Activated T-cell treated with anti-CD3 and anti-CD28 coated beads for 48 hours (primary cell): ENCODE data around the gene ZC3H12D.
A peak's percentile ranks its signal among the peaks of the same experiment; 100 is the strongest.

Source experiments
- DNase-seq: peaks from one replicate; pipeline ENCODE4 v3.0.0-alpha.2; 2020; ENCODE audit warnings: low read depth

Gene ZC3H12D

GRCh38 chr6:149443411-149444181, 41.2 kb downstream of the ZC3H12D start:
- no peak for DNase-seq

- no peak for DNase-seq
These were observed 43.1 kb downstream of the ZC3H12D start for GRCh38 chr6:149441740-149442139.

DNA sequence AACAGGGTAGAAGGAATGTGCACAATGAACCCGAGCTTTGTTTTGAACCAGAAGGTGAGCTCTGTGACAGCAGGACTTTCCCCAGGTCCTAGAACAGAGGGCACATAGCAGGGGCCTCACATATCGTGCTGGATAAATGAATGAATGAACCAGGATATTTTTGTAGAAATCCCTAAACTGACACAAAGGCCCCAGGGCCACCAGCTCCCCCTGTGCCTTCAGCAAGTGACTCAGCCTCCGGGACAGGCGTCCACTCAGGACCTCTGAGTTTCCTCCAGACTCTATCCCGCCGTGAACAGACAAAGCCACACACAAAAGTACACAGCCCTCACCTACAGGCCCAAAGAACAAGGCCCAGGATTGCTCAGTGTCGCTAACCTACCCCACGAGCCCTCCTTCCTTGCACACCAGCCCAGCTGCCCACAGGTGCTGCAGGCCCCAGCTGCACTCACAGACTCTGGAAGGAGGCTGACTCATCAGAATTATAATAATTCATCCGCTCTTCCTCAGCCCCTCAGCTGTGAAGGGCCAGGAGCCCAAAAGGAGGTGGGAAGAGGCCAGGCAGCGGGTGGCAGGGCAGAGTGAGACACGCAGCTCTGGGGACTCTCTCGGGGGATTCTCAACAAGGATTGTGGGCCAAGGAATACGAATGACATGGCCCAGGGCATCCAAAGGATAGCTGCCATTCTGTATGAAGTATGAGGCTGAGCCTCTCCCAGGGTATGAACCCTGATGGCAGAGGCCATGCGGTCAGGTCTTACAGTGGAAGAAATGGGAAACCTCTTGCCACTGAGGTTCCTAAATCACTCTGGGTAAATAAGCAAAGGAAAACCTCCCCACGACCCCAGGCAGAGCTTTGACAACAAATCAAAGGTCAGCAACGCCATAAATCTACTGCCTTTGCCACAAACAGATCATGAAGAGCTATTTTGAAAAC, 43.8 kb downstream of the ZC3H12D start:
- no peak for DNase-seq

- DNase-seq = no peak
These were observed 45.2 kb downstream of the ZC3H12D start for GRCh38 chr6:149439626-149440025.

DNA sequence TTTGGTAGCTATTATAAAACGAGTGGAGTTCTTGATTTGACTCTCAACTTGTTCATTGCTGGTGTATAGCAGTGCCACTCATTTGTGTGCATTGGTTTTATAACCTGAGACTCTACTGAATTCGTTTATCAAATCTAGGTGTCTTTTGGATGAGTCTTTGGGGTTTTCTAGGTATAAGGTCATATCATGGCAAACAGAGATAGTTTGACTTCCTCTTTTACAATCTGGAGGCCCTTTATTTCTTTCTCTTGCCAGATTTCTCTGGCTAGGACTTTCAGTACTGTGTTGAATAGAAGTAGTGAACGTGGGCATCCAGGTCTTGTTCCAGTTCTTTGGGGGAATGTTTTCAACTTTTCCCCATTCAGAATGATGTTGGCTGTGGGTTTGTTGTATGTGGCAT, 46.0 kb downstream of the ZC3H12D start:
- no peak for DNase-seq

DNA sequence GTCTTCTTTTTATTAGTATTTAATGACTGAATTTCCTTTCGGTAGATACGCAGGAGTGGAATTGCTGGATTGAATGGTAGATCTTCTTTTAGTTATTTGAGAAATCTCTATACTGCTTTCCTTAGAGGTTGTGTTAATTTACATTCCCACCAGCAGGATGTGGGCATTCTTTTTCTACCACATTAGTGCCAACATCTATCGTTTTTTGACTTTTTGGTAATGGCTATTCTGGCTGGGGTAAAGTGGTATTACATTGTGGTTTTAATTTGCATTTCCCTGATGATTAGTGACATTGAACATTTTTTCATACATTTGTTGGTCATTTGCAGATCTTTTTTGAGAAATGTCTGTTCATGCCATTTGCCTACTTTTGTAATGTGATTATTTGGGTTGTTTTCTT, 47.6 kb downstream of the ZC3H12D start:
- DNase-seq = no peak

GRCh38 chr6:149436647-149437046, 48.2 kb downstream of the ZC3H12D start:
- DNase-seq = no peak

GRCh38 chr6:149435919-149436586, 48.8 kb downstream of the ZC3H12D start:
- DNase-seq = no peak

GRCh38 chr6:149433881-149434280, 50.9 kb downstream of the ZC3H12D start:
- no peak for DNase-seq

DNA sequence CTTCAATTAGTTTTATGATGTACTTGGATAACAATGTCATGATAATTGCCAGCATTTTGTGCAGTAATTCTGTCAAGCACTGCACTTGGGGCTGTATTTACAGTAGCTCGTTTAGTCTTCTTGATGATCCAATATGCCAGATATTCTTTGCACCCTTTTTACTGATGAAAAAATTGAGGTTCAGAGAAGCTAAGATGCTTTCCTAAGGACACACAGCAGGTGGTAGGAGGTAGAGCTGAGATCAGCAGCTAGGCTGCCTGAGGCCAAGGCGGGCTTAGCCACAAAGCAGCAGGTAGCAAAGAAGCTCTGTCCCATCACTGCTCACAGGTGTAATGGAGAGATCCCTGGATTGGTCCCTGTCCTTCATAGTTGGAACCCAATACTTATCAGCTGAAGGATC, 51.4 kb downstream of the ZC3H12D start:
- no peak for DNase-seq

DNA sequence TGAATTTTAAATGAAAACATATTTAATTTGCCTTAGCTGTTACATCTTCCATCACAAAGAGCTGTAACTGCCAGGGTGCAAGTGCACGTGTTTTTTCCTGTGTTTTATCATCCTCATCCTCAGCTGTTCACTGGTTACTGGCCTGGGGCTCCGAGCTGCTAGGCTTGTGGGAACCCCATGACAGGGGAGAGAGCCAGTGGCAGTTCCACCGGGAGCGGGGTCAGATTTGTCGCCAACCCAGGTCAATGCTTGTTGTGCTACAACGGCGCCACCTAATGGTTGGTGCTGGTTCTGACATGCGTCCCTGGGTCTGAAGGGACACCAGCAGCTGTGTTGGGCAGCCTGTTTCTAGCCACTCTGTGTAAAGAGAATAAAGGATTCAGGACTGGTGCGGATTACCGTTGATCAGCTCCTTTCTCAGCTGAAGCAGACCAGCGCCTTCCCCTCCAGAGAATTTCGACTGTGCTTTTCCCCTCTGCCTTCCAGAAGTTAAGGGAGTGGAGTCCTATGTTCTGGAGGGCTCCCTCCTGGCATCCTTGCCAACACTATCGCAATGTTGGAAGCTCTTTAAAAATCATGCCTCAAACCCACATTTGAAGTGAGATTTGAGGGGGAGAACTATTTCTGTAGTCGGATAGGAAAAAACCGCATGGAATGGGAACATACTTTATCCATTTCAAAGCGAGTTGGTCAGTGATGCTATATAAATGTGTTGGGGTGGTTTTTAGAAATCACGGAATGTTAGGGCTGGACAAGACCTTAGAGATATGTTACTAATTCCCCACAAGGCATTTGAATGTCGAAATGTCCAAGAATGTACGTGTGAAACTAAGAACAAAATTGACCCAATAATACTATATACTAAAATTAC, 52.7 kb downstream of the ZC3H12D start:
- peak; percentile 85 for DNase-seq

GRCh38 chr6:149429427-149430360, 55.1 kb downstream of the ZC3H12D start:
- no peak for DNase-seq

DNA sequence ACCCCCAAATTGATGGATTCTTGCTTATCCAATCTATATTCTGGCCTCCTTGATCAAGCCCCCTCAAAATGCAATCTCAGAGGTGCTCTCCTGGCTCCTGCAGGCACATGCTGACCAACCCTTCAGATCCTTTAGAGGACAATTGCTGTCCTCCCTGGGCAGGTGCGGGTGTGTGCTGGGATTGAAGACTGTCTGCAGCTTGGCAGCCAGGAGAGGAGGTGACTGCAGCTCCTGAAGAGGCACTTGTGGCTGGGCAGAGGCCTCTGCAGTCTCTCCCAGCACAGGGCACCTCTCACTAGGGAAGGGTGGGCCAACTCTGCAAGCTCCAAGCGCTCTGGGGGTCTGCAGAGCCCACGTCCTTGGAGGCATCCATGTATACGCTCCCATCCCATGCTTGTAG, 56.2 kb downstream of the ZC3H12D start:
- no peak for DNase-seq

GRCh38 chr6:149425754-149426153, 59.1 kb downstream of the ZC3H12D start:
- DNase-seq = no peak

- no peak for DNase-seq
These were observed 59.6 kb downstream of the ZC3H12D start for GRCh38 chr6:149425224-149425623.

GRCh38 chr6:149423964-149424440, 60.8 kb downstream of the ZC3H12D start:
- DNase-seq = no peak

DNA sequence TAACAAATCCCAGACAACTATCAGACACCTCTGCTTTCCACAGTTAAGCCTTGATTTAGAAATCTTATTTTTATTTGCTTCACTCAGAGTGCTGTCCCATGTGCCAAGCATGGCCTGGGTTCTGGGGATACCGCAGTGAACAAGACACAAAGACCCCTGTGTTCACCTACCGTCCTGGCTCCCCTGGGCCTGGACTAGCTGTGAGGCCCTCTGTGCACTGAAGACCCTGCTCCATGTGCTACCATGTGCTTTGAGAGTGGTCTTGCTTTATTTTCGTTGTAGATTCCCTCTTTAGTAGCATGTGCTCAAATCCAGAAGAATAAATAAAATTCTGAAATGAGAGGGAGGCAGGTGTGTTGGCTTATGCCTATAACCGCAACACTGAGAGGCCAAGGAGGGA, 62.2 kb downstream of the ZC3H12D start:
- no peak for DNase-seq

DNA sequence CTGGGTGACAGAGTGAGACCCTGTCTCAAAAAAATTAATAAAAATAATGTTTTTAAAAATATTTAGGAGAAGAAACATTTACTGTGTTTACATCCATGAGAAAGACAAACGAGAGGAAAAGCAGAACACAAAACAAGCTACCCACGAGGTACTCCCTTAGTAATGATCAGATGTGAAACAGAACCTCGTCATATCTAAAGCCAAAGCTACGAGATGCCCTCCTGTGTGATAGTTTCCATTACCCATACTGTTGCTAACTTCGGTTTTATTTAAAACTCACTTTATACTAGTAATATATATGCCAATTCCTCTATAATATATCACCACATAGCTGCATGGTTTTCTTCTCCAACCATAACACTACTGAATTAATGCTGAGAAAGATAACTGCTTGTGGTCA, 63.7 kb downstream of the ZC3H12D start:
- no peak for DNase-seq

DNA sequence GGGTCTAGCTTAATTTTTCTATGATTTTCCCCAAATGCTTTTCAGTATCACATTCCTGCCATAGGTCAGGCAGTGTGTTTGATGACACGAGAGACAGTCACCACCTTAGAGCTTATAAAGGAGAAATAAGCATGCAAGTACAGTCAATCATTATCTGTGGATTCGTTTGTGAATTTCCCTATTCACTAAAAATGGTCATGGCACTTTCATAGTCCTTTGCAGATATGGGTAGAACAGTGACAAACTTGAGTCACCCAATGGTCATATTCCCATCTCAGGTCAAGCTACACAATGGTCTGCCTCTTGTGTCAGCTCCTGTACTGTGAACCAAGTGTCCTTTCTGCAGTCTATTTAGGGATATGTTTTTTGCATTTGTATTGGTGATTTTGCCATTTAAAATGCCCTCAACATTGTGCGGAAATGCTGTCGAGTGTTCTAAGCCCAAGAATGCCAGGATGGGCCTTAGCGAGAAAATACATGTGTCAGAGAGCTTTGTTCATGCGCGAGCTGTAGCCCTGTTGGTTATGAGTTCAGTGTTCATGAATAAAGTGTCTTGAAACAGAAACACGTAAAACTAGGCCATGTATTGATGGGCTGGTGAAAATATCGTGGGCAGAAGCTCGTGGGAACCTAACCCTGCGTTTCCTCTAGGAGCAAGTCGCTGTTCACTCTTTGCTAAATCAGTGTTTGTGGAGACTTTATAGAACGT, 65.0 kb downstream of the ZC3H12D start:
- DNase-seq = no peak

DNA sequence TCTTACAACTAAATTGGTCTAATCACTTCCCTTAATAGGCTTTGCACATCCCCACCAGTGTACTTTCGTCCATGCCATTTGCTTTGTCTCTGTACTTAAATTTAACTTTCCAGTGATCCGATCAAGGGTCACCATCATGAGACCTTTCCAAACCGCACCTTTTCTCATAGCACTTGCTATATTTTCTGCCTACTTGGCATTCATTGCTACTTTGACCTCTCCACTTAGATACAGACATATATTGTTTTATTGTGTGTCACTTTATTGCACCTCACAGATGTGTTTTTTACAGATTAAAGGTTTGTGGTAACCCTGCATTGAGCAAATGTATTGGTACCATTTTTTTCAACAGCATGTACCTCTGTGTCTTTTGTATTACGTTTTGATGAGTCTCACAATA, 70.0 kb downstream of the ZC3H12D start:
- no peak for DNase-seq
